ENCODE data around the gene NPFF.
"Not testable (repeated sequence)": the region's sequence is repeated elsewhere in the genome, so short reads cannot be mapped to it uniquely, and the experiment has no call there.

Gene NPFF, protein sequence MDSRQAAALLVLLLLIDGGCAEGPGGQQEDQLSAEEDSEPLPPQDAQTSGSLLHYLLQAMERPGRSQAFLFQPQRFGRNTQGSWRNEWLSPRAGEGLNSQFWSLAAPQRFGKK

DNA sequence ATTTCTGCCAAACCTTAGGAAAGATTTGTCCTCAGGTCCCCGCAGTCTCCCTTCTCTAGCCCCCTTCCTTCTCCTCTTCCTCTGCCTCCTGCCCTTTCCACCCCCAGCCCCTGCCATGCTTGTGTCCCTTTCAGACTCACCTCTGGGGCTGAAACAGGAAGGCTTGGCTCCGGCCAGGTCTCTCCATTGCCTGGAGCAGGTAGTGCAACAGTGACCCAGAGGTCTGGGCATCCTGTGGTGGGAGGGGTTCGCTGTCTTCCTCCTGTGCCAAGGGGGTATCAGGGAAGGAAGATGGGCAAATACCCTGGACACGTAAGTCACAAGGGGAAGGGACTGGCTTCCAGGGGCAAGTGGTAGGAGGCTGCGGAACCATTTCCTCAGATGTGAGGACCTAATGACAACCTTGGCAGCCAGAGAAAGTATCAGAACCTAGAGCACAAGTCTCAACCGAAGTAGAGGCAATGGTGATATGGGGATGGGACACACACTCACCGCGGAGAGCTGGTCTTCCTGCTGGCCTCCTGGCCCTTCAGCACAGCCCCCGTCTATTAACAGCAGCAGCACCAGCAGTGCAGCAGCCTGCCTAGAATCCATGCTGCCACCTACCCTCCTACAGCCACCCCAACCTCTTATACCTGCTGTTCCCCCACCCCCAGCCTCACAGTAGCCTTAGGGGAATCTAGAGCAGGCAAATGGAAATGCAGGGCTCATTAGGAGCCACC lies at the start of gene NPFF:
Gene NPFF, minus strand, starts transcription at position 604 of the 722 bp plus-strand sequence. Its CDS starts 10 bp downstream, at position 594.
- no peak for DNase-seq

DNA sequence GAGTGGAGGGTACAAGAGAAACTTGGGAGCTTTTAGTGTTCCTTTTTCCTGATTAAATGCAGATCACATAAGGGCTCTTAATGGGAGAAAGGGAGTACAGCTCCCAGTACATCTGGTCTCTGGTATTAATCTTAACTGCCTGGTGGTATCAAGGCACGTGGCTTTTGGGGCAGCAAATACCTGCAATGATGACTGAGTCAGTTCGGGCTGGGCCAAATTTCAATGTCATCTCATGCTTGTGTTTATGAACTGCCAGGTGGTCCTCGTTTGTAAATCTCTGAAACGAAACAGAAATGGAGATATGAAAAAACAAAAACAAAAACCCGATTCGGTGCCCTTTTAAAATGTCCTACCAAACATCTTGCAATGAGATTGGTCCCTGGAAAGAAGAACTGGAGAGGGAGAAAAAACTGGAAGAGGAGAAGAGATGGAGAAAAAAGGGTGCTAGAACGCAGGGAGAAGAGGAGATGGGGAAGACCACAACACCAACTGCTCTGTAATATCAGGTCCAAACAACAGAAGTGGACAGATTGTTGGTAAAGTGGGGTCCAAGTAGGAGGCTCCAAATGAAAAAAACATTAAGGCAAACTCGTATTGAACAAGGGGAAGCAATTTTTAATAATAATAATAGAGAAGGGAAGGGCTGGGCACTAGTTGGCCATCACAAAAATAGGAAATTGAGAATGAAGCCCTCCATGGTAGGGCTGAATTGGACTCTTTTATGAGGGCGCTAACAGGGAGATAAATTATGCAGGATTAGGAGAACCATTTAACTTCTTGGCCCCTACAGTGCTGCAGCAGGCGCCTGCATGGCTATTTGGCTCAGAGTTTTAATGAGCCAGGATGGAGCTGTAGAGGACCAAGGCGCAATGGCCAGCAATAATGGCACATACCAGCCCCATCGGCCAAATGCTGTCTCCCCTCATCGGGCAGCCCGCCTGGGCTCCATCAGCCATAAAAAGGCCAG lies 45.4 kb upstream of the NPFF start:
- DNase-seq = no peak

DNA sequence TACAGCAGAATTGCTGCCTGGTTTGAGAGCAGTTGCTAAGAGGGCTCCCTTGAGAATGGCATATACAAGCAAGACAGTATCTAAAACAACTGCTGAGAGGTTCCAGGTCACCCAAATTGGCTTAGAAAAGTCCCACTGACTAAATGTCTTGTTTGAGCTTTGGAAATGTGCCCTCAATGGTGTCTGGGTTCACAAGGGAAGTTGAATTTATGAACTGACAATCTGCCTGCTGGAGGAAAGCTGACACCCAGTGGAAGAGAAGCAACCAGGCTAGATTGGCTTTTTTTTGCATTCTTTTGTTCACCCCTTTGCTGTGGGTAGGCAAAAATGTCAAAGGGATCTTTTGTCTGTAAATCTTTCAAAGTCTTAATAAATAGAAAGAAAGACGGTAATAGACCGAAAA lies 44.6 kb upstream of the NPFF start:
- no peak for DNase-seq

DNA sequence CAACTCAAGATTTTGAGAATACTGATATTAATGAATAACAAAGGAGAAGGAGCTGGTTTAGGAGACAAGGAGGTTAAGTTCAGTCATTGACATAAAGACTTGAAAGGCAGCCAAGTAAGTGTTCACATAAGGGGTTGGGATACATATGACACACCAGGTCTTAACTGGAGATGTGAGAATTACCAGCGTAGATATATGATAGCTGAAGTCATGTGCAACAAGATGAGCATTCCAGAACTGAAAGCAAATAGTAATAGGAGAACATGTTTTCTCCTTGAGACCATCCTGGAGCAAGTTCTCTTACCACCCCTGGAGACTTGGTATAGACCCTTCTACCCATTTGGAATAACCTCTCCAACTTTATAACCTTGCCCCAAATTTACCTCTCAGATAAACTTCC lies 43.3 kb upstream of the NPFF start:
- no peak for DNase-seq

DNA sequence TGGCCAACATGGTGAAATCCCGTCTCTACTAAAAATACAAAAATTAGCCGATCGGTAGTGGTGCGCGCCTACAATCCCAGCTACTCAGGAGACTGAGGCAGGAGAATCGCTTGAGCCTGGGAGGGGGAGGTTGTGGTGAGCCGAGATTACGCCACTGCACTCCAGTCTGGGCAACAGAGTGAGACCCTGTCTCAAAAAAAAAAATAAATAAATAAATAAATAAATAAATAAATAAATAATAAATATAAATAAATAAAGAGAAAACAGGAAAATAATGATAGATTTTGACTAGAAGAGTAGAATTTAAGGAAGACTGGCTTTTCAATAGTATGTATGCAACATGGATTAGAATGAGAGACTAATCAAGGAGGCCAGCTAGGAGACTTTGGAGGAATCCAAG lies 42.8 kb upstream of the NPFF start:
- DNase-seq = not testable (repeated sequence)

DNA sequence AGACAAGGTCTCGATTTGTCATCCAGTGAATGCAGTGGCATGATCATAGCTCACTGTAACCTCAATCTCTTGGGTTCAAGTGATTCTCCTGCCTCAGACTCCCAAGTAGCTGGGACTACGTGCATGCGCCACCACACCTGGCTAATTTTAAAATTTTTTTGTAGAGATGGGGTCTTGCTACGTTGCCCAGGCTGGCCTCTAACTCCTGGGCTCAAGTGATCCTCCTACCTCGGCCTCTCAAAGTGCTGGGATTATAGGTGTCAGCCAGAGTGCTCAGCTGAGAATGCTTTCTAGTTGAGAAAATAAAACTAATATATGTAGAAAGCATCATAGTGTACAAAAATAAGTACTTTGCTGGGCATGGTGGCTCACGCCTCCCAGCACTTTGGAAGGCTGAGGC lies 41.1 kb upstream of the NPFF start:
- DNase-seq = not testable (repeated sequence)

DNA sequence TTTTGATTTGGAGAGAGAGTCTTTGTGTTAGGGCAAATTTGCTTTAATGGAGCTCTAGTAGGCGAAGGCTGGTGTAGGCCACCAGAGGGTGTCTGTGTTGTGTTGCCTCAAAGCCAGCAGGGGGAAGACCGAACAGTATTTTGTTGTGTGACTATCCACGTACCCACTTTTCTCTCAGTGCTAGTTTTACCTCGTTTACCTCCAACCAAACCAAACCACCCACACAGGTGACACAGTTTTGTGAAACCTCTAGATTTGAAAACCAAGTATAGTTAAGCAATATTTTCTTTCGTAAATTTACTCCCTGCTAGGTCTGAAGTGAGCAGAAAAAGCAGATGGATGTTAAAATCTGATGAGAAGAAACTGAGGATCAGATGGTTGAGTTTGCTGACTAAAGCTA lies 36.3 kb upstream of the NPFF start:
- DNase-seq = peak; percentile 15

DNA sequence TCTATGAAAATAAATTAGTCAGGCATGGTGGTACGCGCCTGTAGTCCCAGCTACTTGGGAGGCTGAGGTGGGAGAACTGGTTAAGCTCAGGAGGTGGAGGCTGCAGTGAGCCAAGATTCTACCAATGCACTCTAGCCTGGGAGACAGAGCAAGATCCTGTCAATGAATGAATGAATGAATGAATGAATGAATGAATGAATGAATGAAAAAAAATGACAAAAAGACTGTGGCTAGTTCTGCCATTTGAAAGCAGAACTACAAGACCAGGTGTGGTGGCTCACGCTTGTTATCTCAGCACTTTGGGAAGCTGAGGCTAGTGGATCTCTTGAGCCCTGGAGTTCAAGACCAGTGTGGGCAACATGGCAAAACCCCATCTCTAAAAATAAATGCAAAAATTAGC lies 32.2 kb upstream of the NPFF start:
- no peak for DNase-seq

DNA sequence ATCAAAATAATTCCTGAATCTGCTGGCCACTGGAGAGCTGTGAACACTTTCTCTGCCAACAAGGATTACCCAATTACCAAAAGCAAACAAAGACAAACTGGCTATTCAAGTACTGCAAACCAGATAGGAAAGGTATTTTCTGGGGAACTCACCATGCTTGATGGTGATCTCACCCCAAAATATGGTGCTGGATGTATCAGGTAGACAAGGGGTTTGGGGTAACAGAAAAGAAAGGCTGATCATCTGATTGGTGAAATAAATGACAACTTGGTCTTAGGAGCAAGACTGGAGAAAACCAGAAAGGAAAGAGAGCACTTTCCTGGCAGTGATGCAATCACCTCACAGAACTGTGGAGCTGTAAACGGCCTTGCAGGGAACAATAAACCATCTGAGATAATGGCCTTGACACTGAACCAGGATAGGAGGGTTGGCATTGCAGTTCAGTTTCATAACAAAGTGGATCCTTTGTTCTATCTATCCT lies 31.0 kb upstream of the NPFF start:
- DNase-seq = peak; percentile 55

DNA sequence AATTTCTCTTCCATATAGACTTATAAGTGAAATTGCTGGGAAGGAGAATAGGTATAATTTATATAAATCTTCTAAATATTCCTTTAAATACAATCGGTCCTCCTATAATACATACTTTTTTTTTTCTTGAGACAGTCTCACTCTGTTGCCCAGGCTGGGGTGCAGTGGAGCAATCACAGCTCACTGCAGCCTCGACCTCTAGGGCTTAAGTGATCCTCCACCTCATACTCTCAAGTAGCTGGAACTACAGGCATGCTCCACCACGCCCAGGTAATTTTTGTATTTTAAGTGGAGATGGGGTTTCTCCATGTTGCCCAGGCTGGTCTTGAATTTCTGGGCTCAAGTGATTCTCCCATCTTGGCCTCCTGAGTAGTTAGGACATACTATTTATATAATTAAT lies 29.7 kb upstream of the NPFF start:
- DNase-seq = no peak

DNA sequence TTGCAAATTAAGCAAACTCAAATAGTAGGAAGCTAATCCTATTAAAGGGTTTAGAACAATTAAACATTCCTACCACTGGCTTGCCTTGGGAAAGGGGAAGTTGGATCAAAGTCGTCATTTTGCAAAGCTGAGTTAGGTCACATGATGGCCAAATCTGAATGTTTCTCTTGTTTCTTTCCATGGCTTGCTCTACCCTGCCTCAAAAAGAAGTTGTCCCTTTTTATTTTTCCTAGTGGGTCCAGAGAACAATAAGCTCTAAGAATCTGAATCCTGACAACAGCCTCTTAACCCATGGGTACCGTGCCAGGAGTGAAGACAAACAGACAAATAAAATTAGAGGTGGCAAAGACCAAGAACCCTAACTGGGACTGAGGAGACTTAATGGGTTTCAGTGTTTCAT lies 26.2 kb upstream of the NPFF start:
- no peak for DNase-seq

DNA sequence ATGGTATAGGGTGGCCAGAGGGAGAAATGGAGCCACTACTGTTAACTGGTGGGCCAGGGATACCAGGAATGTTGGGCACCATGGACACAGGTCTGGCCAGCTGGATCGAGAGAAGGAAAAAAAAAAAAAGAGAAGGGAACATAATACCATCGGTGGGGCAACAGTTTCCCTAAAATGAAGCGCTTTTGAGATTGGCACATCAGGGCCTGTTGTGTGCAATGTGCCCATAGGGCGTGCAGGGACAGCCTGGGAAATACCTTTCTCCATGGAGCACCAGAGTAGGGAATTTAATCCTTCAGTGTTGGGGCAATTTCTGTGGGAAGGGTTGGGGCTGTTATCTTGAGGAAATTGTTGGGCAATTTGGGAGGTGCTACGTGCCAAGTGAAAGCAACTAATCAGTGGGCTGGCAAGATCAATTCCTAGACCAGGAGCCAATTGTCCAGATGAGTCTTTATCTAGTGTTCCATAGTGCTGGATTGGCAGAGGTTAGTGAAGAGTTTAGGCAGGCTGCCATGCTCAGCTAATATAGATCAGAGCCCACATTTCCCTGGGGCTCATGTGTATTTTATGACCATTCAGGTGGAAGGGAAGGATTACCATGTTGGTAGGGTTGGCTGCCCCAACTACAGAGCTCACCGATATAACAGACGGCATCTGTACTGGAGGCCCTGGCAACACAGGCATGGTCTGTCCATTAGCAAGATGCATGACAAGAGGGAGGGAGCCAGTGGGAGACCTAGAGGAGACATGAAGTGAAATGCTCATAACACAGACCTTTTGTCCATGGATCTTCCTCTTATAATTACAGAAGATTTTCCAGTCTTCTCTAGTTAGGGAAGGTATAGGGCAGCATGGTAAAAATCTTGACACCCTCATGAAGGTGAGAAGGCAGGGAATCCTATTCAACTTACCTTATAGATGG lies 25.5 kb upstream of the NPFF start:
- DNase-seq = no peak

DNA sequence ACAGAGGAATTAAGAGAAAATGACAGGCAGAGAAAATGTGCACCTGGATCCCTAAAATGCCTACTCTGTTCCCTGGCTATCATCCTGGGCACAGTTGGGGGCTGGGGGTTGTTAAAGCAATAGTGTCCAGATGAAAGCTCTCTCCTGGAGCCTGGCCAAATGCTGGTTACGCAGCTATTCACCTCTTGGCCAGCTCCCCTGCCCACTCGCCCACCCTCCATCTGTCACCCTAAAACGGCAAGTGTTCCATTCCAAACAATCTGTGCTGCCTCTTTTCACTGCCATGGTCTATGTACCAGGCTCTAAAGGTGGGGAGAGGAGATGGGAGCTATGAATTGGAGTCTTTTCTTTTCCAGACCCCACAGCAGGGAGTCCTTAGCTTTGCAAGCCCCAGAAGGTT lies 24.7 kb upstream of the NPFF start:
- DNase-seq = no peak

DNA sequence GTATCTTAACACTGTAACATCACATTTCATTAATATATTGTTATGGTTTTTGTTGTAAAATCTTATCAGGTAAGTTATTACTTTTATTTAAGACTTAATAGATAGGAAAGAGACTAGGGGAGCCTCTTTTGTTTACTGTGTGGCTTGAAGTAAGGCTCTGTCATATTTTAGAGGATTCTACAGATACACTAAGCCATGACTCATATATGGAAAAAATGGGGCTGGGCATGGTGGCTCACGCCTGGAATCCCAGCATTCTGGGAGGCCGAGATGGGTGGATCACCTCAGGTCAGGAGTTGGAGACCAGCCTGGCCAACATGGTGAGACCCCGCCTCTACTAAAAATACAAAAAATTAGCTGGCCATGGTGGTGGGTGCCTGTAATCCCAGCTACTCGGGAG lies 23.6 kb upstream of the NPFF start:
- no peak for DNase-seq

DNA sequence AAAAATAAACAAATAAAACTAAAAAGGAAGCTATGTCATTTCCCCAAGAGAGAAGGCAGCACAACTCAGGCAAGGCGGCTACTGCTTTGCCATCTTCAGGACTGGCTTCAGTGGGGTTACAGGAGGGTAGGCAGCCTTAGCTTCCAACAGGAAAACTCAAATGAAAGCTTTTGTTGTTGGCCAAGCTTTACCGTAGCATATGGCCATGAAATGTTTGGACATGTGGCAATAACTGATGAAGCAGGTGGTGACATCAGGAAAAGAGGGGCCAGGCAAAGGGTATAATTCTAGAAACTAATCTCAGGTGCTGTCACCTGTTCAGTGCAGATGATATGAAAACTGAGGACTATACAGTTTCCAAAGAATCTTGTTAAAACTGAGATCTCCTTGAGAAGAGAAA lies 22.8 kb upstream of the NPFF start:
- no peak for DNase-seq

DNA sequence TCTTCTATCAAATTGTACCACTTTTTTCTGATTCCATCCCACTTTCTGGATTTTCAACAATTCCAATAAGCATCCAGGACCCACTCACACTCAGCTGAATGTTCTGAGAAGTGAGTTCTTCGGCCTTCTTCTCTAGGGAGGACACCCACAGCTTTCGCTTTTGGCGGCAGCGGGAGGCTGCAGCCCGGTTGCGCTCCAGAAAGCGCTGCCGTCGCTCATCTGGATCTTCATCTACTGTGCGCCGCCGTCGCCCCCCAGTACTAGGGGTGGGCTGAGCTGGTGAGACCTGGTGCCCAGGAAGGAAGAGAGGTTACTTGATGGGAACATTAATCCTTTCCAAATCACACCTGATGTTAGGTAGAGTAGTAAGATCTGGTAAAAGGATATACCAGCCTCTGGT lies 17.2 kb upstream of the NPFF start:
- no peak for DNase-seq

DNA sequence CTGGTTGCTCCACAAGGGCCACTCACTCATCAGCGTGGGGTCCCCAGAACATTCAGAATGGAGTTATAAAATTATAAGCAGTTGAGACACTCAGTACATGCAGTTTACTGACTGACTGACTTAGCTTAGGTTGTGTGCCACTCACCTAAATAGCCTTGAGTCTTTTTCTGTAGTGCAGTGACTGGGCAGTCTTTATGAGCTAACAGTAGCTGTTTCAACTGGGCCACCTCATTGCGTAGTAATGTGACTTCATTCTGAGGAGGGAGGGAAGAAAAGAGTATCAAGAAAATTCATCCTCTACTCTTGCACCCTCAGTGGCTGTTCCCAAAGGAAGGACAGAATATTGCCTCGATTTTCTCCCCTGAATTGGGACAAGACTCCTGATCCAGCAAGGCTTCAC lies 15.8 kb upstream of the NPFF start:
- no peak for DNase-seq

DNA sequence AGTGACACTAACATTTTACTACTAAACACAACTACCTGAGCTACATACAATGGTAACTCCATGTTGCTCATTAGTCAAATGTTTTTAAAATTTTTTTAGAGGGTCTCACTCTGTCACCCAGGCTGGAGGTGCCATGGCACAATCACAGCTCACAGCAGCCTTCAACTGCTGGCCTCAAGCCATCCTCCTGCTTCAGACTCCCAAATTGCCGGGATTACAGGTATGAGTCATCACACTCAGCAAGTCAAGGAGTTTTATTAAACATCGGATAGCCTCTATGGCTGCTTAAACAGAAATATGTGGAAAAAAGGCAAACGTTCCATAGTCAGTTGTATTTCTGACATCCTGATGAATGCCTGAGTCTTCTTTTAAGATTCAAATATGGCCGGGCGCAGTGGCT lies 11.1 kb upstream of the NPFF start:
- no peak for DNase-seq

DNA sequence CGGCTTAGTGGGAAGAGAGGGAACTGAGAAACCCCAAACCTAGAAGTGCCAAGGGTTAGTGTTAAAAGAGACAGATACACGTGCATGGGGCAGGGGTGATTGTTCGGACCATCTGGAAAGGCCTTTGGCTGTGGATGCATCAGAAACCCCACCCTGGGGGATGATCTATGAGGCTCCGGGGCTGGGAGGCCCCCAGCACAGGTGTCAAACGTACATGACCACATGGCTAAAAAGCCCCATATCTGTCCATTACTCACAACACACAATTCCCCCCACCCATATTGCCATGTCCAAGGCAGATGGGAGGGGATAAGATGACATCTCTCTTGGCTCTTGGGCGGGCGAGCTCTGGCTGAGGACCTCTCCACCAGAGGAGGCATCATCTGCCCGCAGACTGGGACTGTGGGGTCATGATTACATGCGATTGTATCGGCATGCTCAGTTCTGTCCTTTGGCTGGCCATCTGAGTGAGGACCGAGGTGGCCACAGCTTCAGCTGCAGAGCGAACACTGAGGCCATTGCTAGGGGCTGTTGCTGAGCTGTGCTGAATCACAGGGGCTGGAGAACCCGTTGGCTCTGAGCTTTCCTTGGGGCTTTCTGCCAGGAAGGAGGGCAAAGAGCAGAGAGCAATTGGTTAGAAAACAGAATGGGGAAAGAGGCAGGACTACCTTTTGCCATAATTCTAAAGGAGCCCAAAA lies 9.6 kb upstream of the NPFF start:
- no peak for DNase-seq

DNA sequence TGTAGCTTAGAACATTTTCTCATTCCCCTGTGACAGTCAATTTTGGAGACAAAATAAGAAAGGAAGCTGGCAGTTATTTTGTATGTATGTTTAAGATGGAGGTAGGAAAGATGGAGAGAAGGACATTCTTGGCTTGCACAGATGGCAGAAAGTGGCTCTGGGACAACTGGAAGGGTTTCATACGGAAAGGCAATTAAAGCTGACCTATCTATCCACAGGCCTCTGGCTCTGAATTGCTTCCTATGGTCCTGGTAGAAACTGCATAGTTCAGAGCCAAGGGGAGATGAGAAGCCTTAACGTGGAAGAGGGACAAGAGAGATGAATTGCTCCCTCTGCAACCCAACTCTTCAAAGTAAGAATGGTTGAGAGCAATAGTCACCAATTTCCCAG lies 8.0 kb upstream of the NPFF start:
- DNase-seq = no peak

DNA sequence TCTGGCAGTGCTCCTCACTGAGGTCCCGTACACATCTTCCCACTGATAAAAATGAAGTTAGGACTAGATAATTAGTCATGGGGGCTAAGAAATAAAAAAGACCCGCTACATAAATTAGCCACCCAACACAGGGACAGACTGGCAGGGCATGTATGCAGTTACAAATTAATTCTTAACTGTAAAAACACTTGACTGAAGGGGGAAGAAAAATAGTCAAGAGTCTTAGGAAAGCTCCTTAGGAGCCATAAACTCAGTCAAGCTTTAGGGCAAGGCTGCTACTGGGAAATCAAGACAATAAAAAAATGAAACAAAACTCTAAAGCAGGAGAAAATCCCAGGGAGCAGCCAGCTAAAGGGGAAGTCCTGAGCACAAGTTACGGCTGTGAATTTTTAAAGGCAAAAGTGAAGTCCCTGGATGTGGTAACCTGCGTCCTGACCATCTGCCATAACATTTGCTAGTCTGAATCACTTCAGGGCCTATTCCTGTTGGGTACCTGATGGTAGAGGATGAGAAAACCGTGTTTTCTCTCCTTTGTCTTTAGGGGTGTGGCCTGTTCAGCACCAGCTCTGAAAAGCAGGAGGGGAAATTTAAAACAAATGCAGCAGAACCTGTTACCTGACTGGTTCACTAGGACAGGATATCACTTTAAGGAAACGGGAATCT lies 7.5 kb upstream of the NPFF start:
- no peak for DNase-seq
